Measurements from ENCODE around the gene SMC6.

- TF ChIP-seq CTCF (IDR thresholded peaks at IDR 0.05) (no peak), RFX5 (IDR thresholded peaks at IDR 0.05; ENCODE audit: low read length) (no peak), USF1 (IDR thresholded peaks at IDR 0.05; ENCODE audit: borderline replicate concordance, low read depth) (no peak), YY1 (IDR thresholded peaks at IDR 0.05; ENCODE audit: low read depth) (no peak), POLR2AphosphoS5 (IDR thresholded peaks at IDR 0.05; ENCODE audit: low read depth, low read length) (no peak), TCF12 (IDR thresholded peaks at IDR 0.05) (no peak), ZBTB33 (IDR thresholded peaks at IDR 0.05; ENCODE audit: borderline replicate concordance, low read depth) (no peak), RAD21 (IDR thresholded peaks at IDR 0.05; ENCODE audit: low read length) (no peak), EP300 (IDR thresholded peaks at IDR 0.05; ENCODE audit: borderline replicate concordance in 1 of 2, low read depth in 1 of 2, low read length in 1 of 2) (no peak)
Observed at GRCh38 chr2:17626986-17627385, 126.6 kb downstream of the SMC6 start.
